ENCODE measurements around the gene ADSS1.

GRCh38 chr14:104724407-104724980 lies 465 bp downstream of the ADSS1 start:
- TF ChIP-seq CTCF (conservative IDR thresholded peaks at IDR 0.05; ENCODE audit: low read length) (no peak), EZH2phosphoT487 (IDR thresholded peaks at IDR 0.05; ENCODE audit: borderline replicate concordance) (no peak)

All from Loucy (cell line).